GM19324 (cell line): ENCODE measurements around the gene HIGD2B.
"Not testable (repeated sequence)": the region's sequence is repeated elsewhere in the genome, so short reads cannot be mapped to it uniquely, and the experiment has no call there.

Experiments
- ATAC-seq: cut with Tn5 transposase; IDR thresholded peaks from one replicate; pipeline ENCODE4 v1.9.1; 2021; ENCODE audit warnings: mild to moderate bottlenecking, moderate library complexity; ENCODE audit not compliant: unreplicated experiment, low FRiP score

The HIGD2B gene, protein sequence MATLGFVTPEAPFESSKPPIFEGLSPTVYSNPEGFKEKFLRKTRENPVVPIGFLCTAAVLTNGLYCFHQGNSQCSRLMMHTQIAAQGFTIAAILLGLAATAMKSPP

DNA sequence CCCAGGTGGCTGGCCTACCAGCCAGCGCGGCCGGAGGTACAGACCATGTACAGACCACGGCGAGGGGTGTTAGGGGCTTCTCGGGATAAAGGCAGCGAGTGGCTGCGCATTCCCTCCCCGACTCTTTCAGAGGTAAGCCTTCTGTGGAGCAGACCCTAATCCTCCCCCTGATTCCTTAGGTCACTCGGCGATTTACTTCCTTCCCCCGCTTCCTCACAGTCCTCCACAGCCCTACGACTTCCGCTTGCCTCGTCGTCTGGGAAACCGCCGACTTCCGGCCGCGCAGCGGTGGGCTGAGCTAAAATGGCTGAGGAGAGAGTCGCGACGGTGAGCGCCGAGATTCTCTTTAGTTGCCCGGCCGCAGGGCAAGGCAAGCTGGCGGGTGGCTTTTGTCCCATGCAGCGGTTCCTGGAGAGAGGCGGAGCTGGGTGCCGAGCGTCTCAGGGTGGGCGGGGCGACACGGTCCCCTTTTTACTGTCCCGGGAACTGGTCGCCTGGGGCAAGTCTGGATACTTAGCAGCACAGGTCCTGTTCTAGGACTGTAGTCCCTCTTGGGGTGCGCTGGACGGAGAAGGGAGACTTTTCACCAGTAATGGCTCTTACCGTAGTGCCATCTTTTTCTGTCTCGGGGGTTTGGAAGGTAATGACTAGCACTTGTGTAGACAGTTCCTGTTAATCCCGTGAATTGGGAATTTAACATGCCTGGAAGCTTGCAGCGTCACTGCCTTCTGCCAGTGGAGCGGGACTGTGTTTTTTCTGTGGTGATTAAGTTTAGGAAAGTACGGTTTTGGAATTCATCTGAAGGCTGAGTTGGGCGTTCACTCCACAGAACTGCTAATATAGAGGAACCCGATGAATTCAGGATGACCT is at the start of gene HIGD2B, which contains the start of gene BBS4:
HIGD2B (minus strand) TSS at position 258 of the 870 bp plus-strand sequence. CDS start 9,808 bp downstream, outside the sequence.
BBS4 (plus strand) TSS at position 283 of the 870 bp plus-strand sequence; CDS start at position 304, 21 bp downstream.
- ATAC-seq: peak; percentile 96

DNA sequence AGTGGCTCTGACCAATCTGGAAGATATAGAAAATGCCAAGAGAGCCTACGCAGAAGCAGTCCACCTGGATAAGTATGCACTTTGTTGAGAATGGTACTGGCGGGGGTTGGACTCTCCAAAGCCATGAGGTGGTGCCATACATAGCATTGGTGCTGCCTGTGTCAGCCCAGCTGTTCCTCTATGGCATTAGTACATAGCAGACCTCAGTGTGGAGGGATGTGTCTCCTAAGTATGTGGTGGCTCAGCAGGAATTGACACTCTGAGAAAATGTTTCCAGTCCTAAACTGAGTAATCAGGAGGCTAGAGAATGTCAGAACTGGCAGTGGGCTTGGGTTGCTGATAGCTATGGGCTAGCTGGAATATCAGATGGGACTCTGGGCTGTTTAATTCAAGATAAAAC is 49.1 kb upstream of the HIGD2B start:
- no peak for ATAC-seq

DNA sequence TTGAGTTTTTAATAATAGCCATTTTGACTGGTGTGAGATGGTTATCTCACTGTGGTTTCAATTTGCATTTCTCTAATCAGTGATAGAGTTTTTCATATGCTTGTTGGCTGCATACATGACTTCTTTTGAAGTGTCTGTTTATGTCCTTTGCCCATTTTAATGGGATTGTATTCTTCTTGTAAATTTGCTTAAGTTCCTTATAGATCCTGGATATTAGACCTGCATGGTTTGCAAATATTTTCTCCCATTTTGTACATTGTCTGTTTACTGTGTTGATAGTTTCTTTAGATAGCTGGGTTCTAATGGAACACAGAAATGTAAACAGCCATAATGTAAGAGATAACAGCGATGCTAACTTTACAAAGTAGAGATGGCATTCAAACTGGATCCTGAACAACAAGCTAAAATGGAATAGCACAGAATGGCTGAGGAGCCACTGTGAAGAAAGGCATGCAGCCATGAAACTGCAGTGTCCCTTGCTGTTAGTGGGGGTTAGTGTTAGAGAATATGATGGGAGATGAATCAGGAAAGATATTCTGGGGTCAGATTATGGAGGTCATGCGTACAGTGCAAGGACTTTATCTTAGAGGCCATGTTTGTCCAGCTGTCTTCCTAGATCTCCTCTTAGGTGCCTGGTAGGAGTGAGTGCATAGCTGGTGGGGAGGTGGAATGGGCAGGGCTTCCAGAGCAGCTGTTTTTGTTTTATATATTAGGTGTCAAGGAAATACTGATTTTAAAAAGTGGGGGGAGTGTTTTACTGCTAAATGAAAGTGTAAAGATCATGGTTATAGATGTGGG is 48.2 kb upstream of the HIGD2B start:
- no peak for ATAC-seq

DNA sequence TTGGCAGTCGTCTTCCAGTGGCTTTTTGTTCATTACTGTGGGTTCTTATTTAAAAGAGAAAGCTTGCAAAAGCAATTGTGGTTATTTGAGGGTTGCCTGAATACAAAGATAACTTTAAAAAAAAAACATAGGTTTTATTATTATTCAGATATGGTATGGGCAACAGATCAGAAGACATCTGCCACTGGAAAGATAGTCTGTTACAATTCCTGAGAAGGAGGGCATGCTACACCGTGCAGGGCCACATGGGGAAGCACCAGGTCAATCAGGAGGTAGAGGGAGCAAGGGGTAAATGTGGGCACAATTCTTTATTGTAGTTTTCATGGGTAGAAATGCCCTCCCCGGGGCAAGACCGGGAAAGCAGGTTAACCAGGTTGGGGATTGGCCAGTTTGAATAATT is 46.5 kb upstream of the HIGD2B start:
- ATAC-seq: no peak

DNA sequence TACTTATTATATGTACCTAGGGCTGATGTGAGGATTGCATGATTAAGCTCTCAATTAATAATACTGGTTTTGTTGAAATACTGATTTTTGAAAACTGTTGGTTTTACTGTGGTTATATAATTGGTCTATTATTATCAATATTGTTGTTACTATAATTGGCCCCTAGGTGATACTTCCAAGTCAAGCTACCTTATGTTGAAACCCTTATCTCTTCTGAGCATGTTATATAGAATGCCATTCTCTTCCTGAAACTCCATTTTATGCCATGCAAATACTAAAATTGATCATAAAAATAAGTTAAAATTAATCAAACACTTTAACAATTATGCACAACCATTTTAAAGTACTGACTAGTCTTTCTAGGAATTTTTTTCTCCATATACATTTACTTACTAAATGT is 46.1 kb upstream of the HIGD2B start:
- no peak for ATAC-seq

DNA sequence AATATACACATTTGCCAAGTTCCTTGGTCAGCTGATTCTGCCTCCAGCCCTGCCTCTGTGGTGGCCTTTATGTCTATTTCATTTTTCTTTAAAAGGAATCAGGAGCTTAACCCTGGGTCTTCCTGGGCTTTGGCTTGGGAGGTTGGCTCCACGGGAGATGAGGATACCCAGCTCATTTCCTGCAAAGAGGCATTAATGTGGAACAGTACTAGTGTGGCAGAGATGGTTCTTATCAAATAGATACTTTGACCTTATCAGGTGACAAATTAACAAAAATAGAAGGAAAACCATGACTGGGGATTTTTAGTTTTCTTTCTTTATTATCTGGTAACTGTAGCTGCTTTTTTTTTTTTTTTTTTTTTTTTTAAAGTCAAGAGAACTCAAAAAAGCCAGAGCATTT is 42.8 kb upstream of the HIGD2B start:
- ATAC-seq: no peak

DNA sequence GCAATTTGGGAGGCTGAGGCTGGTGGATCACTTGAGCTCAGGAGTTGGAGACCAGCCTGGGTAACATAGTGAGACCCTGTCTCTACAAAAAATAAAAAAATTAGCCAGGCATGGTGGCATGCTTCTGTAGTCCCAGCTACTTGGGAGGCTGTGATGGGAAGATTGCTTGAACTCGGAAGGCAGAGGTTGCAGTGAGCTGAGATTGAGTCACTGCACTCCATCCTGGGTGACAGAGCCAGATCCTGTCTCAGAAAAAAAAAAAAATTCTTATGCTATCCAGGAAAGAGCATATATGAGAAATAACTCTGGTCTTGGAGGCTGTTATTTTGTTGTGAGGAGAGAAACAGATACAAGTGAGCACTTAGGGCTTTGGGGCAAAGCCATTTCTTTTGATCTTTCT is 42.3 kb upstream of the HIGD2B start:
- ATAC-seq: not testable (repeated sequence)

DNA sequence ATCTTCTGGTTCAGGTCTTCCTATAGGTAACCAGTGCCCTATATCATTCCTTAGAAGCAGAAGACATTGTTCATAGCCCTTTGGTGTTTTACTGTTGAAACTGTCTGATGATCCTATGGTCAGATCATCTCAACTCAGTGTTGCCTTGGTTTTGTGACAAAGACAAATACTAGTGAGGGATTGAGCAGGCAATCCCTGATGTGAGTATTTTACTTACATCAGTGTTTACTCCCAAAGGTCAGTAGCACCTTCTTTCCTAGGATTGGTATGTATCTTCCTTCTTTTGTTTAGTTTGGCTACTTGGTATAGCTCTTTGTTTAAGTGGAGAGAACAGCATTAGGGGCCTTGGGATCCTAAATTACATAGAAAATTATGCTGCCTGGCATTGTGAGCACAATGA is 41.2 kb upstream of the HIGD2B start:
- ATAC-seq: no peak

DNA sequence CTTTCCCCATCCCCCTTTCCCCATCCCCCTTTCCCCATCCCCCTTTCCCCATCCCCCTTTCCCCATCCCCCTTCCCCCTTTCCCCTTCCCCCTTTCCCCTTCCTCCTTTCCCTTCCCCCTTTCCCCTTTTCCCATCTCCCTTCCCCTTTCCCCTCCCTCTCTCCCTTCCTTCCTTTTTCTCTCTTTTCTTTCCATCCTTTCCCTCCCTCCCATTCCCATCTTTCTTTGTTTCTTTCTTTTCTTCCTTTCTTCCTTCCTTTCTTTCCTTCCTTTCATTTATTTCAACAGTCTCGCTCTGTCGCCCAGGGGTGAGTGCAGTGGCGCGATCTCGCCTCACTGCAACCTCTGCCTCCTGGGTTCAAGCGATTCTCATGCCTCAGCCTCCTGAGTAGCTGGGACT is 39.9 kb upstream of the HIGD2B start:
- not testable (repeated sequence) for ATAC-seq

DNA sequence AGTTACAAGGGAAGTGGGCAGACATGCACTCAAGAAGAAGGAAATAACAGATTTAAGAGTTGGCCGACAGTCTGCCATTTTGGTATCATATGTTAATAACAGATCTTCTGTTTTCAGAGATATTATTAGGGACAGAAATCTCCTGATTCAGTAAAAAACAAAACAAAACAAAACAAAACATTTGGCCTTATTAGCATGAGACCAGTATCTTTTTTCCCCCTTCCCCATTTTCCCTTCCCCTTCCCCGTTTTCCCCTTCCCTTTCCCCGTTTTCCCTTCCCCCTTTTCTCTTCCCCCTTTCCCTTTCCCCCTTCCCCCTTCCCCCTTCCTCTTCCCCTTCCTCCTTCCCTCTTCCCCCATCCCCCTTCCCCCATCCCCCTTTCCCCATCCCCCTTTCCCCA is 39.5 kb upstream of the HIGD2B start:
- ATAC-seq: no peak

DNA sequence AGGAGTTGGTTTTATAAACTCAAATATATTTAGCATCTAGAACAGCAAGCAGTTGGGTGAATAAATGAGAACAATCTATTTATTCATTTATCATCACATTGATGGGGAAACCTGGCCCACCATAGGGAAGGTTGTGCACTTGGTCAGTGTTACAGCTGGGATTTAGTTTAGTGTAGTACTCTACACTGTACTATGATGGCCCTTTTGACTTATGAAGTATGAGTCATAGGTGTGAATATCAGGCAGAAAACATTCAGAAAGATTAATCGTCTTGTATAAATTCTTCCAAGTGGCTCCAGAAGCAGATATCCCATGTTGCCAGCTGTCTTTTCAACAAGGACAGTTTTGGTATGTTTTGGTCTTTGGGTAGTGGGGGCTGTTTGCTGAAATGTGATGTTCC is 38.0 kb upstream of the HIGD2B start:
- no peak for ATAC-seq

DNA sequence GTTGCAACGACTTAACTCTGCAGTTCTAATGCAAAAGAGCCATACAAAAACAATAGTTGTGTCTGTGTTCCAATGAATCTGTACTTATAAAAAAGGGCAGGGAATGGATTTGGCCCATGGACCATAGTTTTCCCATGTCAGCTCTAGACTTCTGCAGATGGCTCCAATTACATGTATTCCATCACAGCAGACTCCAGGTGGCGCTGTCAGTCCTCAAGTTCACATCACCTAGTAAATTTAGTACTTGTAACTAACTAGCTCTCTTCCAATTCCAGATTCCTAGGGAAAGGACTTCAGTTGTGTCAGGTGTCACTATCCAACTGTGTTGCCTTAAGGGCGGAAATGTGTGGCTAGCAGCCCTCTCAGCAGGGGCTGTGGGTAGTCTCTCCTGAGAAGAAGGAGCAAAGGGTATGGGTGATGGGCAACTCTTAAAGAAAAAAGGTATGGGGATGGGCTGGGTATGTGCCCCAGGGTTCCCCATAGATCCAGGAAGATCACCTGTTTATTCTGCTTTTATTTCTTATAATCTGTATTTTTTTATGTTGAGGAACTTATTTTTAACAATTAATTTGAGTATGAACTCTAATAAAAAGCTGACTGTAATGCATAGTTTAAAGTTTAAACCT is 36.2 kb upstream of the HIGD2B start:
- no peak for ATAC-seq

DNA sequence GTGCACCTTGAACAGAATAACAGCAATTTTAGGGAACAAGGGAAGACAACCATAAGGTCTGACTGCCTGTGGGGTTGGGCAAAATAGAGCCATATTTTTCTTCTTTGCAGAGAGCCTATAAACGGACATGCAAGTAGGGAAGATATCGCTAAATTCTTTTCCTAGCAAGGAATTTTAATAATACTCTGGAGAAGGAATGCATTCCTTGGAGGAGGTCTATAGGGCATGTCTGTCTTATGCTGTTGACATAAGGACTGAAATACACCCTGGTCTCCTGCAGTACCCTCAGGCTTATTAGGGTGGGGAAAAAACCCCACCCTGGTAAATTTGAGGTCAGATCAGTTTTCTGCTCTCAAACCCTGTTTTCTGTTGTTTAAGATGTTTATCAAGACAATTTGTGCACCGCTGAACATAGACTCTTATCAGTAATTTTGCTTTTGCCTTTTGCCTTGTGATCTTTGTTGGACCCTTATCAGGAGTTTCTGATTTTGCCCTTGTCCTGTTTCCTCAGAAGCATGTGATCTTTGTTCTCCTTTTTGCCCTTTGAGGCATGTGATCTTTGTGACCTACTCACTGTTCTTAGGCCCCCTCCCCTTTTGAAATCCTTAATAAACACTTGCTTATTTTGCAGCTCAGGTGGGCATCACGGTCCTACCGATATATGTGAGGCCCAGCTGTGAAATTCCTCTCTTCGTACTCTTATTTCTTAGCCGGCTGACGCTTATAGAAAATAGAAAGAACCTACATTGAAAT is 22.7 kb upstream of the HIGD2B start:
- not testable (repeated sequence) for ATAC-seq

DNA sequence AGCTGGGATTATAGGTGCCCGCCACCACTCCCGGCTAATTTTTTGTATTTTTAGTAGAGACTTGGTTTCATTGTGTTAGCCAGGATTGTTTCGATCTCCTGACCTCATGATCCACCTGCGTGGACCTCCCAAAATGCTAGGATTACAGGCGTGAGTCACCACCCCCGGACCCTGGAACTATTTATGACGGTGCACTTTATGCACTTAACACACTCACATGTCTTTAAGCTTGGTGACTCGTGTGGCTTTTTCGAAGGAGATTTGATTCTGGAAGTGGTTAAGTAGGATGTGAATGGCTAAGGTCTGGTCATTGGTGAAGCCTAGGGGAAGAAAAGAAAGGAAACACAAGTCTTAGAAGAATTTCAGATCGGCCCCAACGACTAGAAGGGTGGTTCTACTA is 20.3 kb upstream of the HIGD2B start:
- ATAC-seq: no peak

DNA sequence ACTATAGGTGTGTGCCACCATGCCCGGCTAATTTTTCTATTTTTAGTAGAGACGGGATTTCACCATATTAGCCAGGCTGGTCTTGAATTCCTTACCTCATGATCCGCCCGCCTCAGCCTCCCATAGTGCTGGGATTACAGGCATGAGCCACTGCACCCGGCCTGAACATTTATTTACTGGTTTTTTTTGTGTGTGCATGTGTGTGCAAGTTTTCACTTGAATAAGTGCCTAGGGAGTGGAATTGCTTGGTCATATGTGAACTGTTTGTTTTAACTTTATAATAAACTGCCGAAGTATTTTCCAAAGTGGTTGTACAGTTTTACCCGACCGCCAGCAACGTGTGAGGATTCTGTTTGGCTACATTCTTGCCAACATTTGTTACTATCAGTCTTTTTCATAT is 14.1 kb upstream of the HIGD2B start:
- no peak for ATAC-seq

DNA sequence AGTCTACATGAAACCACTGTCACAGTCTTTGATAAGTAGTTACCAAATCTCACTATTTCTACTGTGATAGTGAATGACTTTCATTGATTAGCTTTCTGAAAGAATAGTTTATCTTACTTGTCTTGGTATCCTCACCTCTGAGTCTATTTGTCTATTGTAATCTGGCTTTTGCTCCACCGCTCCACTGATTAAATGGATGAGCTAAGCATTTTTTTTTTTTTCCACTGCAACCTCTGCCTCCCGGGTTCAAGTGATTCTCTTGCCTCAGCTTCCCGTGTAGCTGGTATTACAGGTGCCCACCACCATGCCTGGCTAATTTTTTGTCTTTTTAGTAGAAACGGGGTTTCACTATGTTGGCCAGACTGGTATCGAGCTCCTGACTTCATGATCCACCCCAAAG is 13.0 kb upstream of the HIGD2B start:
- no peak for ATAC-seq

DNA sequence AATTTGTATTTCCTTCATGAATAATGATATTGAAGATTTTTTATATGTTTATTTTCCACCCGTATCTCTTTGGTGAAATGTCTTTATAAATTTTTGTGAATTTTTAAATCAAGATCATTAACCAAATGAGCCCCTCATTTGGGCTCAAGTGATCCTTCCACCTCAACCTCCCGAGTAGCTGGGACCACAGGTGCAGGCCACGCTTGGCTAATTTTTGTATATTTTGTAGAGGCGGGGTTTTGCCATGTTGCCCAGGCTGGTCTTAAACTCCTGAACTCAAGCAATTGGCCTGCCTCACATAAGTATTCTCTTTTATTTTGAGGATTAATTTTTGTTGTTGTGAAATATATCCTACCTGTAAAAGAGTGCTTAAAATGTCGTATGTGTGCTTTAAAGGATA is 5.0 kb upstream of the HIGD2B start:
- ATAC-seq: no peak

DNA sequence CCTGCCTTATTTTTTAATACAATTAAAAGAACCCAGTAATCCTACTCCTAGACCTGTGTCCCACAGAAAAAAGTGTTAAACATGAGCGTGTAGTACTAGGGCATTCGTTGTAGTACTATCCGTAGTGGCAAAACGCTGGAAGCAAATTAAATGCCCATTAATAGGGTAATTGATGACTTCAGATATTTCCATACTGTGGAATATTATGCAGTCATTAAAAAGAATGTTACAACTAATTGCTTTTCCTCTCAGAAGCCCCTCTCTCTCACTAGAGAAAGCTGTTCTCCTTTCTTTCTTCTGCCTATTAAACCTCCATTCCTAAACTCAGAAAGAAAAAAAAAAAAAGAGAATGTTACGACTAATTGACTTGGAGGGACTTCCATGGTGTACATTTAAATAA is 2.7 kb upstream of the HIGD2B start:
- no peak for ATAC-seq

DNA sequence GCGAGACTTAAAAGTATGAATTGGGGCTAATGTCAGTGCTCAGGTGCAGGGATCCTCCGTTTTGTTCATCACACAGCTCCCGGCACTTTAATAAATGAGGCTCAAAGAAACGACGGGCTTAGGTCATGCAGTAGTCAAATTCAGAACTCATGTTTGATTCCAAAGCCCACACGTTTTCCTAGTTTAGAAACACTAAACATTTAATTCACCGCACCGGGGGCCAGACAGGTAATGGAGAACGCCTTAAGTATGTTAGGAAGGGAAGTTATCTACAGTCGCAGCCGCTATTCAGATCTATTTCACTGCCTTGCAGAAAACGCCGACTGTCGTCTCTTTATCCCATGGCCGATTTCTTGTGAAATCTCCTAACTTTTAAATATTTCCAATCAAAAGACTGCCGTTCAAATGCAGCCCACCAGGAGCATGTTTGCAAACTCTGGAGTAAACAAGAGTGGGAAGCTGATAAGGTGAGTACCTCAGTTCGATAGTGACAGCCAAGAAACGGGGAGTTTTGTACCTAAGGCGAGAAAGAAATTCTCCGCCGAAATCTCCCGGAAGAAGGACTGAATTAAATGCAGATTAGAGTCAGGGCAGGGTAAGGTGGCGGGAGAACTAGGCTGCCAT is 569 bp downstream of the HIGD2B start:
- no peak for ATAC-seq

DNA sequence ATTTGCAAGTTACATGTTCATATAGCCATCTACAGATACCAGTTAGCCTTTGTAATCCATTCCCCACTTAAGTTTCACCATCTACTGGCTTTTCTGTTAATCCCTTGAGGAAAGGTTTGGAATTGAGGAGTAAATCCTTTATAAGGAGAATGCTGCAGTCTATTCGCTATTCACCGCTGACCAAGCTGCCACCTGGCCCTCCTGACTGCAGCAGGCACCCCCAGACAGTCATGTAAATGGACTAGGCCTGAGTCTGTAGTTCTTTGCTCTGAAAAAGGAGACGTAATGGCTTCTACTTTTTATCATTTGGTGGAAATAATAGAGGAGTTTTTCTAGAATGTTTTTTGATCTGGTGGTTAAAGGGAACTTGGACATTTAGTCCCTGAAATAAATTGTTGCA is 3.2 kb downstream of the HIGD2B start:
- ATAC-seq: no peak
